NCI-H524 treated with DMSO at 0.1 percent for 48 hours (cell line): ENCODE data around the gene ZFPL1.
A peak's percentile ranks its signal among the peaks of the same experiment; 100 is the strongest.

Experiments
- DNase-seq: peaks from one replicate; lab custom pipeline; 2025; lab: John Stamatoyannopoulos, UW

The ZFPL1 gene

DNA sequence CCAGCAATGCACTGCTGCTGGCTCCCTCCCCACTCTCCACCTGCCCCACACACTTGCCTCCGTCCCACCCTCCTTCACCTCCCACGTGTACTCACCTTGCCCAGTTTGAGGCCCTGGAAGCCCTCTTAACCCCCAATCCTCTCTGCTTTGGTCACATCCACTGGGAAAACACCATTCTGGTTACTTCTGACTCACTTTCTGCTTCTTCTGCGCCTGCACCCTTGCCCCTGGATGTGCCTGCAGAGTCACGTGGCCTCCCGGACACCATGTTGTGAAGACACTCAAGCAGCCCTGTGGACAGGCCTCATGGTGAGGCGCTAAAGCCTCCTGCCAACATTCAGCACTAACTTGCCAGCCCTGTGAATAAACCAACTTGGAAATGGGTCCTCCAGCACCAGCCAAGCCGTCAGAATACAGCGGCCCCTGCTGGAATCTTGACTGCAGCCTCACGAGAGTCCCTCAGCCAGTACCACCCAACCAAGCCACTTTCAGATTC is 23.1 kb upstream of the ZFPL1 start:
- no peak for DNase-seq

DNA sequence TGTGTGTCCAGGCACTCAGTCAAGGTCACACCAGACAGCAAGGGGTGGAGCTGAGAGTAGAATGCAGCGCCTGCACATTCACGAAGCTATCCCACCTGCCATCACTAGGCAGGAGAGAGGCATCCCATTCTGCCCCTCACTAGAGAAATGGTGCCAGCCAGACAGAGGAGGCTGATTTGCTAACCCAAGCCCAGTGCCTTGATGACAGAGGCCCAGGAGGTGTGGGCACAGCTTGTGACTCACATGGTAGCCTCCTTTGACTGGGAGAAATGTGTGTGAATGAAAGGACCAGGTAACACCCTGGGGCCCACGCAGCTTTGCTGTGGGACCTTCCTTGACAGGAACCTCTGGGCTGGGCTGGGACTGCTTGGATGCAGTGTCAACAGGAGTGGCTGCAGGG is 20.5 kb upstream of the ZFPL1 start:
- DNase-seq, result no peak

DNA sequence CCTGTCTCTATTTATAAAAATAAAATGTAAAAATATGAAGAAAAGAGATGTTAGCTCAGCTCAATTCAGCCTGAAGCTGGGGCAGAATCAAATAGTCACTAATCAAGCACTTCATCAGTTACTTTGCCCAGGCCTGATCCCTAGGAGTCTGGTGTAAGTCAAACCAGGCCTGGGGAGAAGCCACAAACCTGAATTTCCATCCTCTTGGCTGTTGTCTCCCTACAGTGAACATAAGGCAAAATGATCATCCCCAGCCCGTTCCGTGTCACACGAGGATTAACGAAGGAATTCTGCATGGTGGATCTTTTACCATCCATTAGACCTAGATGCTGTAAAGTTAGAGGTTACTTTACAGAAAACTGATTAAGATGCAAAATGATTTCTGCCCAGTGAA is 19.2 kb upstream of the ZFPL1 start:
- DNase-seq, result no peak

DNA sequence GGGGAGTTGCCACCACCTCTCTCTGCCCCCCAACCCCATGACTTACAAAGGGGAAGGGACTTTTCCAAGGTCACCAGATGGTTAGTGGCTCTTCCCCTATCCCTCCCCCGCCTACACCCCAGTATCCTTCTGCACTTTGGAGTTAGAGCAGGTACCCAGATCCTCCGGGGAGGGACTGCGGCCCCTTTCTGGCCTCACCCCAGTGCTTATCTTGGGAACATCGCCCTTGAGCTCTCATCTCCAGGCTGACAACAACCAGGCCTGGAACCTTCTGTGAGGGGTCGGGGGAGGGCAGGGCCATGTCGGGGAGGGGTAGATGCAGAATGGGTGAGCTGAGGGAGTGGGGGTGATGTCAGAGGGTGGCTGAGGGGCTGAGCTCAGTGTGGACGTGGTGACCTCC is 18.2 kb upstream of the ZFPL1 start:
- no peak for DNase-seq

DNA sequence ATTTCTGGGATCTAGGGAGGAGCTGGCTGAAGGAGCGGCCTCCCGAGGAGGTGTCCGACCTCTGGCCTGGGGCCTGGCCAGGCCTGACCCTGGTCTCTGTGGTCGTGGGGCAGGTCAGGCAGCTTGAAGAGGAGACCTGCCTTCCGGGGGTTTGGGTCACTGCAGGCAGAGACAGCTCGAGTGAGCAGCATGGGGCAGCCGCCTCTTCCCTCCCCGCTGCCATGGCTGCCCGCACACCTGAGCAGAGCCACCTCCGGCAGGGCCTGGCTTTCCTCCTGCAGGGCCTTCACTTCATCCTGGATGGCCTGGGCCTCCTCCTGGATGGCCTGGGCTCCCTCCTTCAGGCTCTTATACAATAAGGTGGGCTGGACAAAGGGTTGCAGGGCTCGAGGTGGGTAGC is 17.7 kb upstream of the ZFPL1 start:
- DNase-seq, result no peak

DNA sequence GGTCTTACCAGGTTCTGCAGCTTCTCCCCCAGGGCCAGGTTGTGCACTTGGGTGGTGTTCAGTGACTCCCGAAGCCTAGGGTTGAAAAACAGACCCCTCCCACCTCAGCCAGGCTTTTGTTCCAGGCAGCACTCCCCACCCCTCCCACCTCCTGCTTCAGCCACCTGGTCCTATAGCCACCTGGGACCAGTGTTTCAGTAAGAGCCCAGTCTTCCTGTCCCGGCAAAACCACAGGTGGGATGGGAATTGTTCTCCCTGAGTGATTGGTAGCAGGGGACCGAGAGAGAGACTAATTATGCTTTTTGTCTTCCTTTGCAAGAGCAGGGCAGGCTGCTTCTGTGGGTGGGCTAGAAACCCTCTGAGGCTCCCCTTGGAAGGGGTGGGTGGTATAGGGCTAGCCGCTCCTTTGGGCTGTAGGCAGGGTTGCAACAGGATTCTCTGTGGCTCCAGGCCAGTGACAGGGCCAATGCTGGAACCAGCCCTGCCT is 17.2 kb upstream of the ZFPL1 start:
- no peak for DNase-seq

DNA sequence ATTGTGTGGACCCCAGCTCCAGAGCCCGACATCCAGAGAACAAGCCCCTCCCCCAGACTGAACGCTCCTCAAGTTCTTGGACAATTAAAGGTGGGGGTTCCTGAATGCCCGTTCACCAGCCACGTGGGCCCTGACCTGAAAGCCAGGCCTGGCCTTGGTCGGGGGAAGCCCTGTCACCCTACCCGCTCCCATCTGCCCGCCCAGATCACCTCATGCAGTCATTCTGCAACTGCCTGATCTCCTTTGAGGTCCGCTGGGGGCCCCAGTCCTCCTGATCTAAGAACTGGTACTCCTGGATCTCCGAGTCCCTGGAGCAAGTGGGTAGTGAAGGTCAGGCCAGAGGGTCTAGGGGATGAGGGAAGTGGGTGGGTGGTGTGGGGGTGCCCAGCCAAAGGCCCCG is 16.6 kb upstream of the ZFPL1 start:
- no peak for DNase-seq

DNA sequence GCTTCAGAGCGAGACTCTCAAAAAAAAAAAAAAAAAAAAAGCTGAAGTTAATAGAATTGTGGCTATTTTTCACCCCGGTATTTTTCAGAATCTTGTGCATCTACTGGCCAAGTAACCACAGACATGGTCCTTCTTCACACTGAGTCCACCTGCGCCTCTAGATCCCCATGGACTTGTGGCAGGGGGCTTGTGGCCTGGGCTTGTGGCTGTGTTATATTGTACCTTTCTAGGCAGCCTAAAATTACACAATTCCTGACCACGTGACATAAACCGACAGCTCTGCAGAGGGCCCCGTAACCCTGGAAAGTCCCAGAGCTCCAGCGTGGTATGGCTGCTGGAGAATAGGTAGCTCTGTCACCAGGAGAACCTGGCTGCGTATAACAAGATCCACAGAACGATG is 14.8 kb upstream of the ZFPL1 start:
- no peak for DNase-seq

DNA sequence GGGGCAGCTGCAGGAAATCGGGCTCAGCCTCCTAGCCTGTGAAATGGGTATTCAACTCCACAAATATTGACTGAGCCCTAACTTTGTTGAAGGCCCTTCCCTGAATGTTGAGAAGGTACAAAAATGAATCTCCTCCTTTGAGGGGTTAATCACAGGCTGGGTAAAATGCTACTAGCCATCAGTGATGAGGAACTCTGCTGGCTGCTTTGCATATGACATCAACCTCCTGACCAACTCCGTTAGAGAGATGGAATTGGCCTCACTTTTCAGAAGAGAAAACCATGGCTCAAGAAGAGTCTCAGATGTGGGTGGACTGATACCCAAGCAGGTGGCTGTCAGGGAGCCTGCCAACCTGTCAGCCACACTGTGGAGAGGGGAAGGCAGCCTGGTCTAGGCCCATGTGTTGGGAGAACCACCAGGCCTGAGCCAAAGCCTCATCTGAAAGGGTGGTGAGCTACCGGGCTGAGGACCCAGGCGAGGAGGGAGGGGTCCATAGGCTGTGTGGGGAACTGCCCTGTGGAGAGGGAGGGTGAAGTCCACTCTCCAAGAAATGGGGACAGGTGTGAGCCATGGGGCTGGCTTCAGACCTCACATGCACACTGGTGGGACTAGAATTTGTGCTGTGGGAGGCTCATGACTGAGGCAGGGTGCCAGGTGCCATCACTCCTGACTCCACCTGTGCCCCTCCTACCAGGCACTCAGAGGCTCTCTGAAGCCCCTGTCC is 12.0 kb upstream of the ZFPL1 start:
- no peak for DNase-seq

DNA sequence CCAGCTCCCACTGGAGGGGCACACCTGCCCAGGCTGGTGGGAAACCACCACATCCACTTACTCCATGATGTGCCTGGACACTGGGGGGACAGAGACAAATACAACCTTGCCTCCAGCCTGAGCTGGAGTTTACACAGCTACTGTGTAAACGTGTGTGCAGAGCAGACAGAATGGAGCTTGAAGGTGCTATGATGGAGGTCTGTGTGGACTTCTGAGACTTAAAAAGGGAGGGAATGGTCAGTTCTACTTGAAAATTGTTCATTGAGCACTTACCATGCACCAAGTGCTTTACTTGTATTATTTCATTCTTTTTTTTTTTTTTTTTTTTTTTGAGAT is 11.4 kb upstream of the ZFPL1 start:
- DNase-seq, result no peak

DNA sequence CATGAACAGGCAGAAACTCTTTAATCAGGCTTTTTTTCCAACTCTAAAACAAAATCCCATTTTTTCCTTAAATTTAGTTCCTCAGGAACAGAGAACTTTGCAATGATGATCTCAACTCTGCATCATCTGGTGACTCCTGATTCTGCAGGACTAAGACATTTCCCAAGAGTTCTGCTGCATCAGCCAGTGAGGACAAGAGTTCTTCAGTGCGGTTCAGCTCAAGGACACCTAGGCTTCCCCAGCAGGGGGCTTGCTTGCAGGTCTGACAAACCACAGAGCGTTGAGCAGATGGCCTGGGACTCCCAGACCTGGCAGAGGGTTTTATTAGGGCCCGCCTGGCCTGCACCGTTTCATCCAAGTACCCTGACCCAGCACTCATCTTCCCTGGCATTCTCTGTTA is 6.6 kb upstream of the ZFPL1 start:
- DNase-seq, result peak; percentile 16

DNA sequence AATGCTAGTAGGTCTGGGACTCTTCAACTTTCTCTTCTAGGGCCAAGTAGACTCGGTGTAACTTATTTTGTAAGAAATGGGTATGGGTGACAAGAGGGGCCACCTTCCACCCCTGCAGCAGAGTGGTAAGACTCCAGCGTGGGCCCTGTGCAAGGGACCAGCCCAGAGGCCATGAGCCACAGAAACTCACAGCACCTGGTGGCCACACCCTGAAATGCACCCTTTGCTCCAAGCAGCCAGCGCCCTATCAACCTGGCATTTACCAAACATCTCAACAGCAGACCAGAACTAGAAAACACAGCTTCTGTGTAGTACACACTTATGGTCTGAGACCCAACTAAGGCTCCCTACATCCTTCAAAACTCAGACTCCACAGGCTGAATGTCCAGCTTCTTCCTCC is 5.9 kb upstream of the ZFPL1 start:
- DNase-seq, result no peak

DNA sequence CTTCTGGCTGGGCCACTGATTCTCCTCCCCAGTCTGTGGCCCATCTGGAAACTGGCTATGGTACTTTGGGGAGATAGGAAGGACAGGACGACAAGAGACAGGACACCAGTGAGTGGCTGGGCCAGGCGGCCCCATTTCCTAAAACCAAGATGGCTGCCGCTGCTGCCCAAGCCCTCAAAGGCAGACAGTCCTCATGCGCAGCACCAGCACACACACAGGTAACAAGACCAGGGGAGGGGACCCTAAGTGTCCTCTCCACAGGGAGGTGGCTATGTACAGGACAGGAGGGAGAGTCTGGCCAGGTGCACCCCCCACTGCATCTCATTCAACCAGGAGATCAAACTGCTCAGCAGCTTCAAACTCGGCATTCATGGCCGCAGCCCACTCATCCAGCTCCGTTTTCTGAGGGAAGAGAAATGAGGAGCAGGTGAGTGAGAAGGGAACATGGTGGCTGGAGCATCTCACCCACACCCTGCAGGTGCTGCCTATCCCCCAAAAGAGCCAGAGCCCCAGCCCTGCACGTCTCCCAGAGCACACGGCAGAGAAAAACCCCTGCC is 5.2 kb upstream of the ZFPL1 start:
- no peak for DNase-seq

DNA sequence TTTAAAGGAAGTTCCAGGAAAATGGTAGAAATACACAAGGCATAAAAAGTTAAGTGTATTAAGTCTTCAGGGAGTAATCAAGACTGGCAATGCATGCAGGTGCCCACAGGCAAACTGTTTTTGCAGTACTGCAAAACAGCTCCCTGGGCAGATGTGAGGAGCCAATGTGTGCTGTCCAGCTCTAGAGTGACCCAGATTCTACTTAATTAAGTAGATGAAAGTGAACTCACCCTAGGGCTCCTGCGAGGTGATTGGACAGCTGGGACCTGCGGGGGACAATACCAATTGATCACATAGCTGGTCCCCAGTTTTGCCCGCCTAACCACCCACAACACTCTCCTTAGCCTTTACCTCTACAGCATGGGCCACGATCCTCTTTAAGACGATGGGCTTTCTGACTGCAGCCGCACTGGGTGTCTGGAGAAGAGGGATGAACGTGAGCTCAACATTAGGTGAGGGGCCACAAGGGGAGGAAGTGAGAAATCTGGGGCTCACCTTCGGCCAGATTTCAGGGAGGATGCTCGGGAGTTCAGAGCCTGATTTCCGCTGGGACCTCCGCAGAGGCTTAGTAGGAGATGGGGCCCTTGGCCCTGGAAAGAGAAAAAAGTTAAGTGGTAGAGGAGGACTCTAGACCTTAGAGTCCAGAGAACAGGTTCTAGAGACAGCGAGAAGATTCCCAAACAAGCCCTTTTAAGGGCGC is 738 bp upstream of the ZFPL1 start:
- no peak for DNase-seq

DNA sequence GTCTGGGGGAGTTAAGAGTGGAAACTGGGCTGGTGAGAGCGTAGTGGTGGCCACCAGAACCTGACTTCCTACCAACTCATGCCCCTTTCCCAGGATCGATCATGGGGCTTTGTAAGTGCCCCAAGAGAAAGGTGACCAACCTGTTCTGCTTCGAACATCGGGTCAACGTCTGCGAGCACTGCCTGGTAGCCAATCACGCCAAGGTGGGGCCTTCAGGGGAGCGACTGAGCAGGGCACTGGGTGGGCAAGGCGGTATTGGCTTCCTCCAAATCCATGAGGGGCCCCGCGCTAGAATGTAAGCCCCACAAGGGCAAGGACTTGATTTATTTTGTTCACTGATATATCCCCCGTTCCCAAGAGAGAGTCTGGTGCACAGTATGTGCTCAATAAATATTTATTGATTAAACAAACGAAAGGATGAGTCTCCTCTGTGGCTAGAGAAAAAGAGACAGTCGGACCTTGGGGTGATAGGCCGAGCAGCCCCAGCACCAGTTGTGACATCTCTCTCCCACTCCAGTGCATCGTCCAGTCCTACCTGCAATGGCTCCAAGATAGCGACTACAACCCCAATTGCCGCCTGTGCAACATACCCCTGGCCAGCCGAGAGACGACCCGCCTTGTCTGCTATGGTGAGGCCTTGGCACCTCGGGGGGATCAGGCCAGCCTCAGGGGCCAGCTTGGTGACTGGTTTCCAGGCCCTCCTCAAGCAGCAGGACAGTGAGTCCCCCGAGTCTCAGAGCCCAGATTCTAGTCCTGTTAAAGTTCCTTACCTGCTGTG is 765 bp downstream of the ZFPL1 start:
- DNase-seq, result no peak

DNA sequence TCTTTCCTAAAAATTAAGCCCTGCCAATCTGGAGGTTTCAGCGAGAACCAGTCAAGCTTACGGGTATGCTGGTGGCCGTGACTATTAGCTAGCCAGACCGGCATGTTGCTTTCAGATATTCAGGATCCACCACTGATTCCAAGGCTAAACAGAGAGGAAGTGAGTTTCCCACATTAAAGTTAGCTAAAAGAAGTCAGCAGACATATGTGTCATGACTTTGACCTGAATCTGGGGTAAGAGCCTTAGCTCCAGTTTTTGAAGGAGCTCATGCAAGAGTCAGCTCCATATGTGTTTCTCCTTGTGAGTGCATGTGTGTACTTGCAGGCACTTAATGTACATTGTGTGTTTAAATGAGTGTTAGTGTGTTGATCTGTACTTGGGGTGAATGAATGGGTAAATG is 1.4 kb downstream of the ZFPL1 start:
- DNase-seq, result no peak

DNA sequence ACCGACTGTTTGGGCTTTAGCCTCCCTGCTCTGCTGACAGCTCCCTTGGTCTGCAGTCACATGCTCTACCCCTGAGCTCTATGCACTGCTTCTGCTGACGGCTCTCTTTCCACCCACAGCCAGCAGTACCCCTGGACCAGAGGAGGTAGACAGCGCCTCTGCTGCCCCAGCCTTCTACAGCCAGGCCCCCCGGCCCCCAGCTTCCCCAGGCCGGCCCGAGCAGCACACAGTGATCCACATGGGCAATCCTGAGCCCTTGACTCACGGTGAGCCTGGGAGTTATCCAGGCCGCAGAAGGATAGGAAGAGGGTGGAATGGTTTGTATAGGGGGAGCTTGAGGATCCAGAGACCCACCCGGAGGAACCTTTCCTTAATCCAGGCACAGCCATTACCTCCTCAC is 2.8 kb downstream of the ZFPL1 start:
- no peak for DNase-seq

DNA sequence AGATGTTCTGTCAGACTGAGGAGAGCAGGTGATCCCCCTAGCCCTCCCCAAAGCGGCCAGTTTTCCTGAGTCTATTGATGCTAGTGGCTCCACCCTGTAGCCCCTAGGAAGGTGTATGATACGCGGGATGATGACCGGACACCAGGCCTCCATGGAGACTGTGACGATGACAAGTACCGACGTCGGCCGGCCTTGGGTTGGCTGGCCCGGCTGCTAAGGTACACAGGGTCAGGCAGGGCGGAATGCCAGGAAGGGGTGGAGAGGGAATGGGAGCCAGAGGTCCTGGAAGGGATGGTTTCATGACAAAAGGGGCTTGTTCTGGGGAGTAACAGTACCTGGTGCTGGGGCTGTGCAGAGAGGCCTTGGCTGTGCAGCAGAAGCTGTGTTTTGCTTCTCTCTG is 3.2 kb downstream of the ZFPL1 start:
- no peak for DNase-seq

DNA sequence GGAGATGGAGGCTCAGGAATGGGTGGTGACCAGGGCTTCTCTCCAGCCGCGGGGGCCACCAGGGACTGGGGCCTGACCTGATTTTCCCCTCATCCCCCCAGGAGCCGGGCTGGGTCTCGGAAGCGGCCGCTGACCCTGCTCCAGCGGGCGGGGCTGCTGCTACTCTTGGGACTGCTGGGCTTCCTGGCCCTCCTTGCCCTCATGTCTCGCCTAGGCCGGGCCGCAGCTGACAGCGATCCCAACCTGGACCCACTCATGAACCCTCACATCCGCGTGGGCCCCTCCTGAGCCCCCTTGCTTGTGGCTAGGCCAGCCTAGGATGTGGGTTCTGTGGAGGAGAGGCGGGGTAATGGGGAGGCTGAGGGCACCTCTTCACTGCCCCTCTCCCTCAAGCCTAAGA is 3.8 kb downstream of the ZFPL1 start:
- DNase-seq, result no peak

DNA sequence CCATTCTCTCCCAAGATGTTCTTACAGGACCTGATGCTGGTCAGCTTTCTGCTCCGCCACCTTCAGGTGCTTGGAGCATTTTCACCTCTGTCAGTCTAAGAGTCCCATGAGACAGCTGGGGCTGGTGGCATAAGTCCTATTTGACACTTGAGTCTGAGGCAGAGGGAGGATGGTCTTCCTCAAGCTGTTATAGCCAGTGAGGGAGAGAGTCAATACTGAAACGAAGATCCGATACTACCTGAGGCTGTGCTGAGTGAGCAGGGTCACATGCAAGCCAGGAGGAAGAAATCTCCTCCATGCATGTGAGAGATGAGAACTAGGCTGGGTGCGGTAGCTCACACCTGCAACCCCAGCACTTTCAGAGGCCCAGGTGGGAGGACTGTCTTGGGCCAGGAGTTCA is 5.6 kb downstream of the ZFPL1 start:
- DNase-seq, result no peak

DNA sequence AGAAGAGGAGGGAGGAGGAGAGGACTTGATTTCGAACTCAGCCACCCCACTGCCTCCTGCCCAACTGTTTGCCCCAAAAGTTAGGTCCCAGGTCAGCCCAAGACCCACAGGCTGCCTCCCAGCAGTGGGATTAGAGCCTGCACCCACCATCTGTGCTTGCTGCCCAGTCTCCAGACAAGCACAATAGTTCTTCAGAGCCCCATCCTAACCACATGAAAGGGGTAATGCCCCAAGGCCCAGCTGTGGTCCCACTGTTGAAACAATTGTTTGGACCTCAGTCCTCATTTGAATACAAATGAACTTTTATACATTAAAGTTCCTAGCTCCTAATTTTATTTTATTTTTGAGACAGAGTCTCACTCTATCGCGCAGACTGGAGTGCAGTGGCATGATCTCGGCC is 6.6 kb downstream of the ZFPL1 start:
- no peak for DNase-seq

DNA sequence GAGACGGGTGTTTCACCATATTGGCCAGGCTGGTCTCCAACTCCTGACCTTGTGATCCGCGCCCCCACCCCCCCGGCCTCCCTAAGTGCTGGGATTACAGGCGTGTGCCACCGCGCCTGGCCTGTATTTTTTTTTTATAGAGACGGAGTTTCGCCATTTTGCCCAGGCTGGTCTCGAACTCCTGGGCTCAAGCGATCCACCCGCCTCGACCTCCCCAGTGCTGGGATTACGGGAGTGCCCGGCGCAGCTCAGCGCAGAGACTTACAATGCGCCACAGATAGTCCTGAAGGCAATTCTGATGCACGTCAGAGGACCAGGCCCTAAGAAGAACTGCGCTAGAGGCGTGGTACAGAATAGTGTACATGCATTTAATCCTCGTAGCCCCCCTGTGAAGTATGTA is 11.4 kb downstream of the ZFPL1 start:
- no peak for DNase-seq
